Stimulated activated CD4-positive, alpha-beta T cell treated with anti-CD3 and anti-CD28 coated beads, Interleukin-4, amount 100 ng/mL, for 4 hours (primary cell): ENCODE results near the gene OSTM1.
"Not testable (repeated sequence)": the region's sequence is repeated elsewhere in the genome, so short reads cannot be mapped to it uniquely, and the experiment has no call there.

Source experiments
- DNase-seq, 2 experiments: peaks; one replicate each; pipeline ENCODE4 v3.0.0-alpha.2; 2020

The OSTM1 gene

GRCh38 chr6:108016283-108016682 lies 58.3 kb downstream of the OSTM1 start:
- DNase-seq = not testable (repeated sequence)

GRCh38 chr6:108013787-108014439 lies 60.6 kb downstream of the OSTM1 start:
- DNase-seq = no peak

- DNase-seq = no peak
These were observed 64.6 kb downstream of the OSTM1 start for GRCh38 chr6:108009894-108010293.

GRCh38 chr6:108009258-108009657 lies 65.3 kb downstream of the OSTM1 start:
- DNase-seq = not testable (repeated sequence)

GRCh38 chr6:108008363-108008762 lies 66.2 kb downstream of the OSTM1 start:
- no peak for DNase-seq

- no peak for DNase-seq
These were observed 68.6 kb downstream of the OSTM1 start for GRCh38 chr6:108005961-108006360.

GRCh38 chr6:108004861-108005260 lies 69.7 kb downstream of the OSTM1 start:
- no peak for DNase-seq

GRCh38 chr6:108002365-108003221 lies 71.9 kb downstream of the OSTM1 start:
- no peak for DNase-seq

- no peak for DNase-seq
These were observed 72.8 kb downstream of the OSTM1 start for GRCh38 chr6:108001696-108002231.

GRCh38 chr6:108000259-108000658 lies 74.3 kb downstream of the OSTM1 start:
- not testable (repeated sequence) for DNase-seq

- no peak for DNase-seq
These were observed 75.2 kb downstream of the OSTM1 start for GRCh38 chr6:107999341-107999740.

- no peak for DNase-seq
These were observed 82.6 kb downstream of the OSTM1 start for GRCh38 chr6:107991772-107992550.
